HG03159 (cell line): Measurements from ENCODE around the gene IFRD2.
A peak's percentile ranks its signal among the peaks of the same experiment; 100 is the strongest.

Source experiments
- ATAC-seq: cut with Tn5 transposase; IDR thresholded peaks from one replicate; pipeline ENCODE4 v1.9.1; 2021; ENCODE audit warnings: mild to moderate bottlenecking, moderate library complexity; ENCODE audit not compliant: unreplicated experiment

IFRD2 gene

DNA sequence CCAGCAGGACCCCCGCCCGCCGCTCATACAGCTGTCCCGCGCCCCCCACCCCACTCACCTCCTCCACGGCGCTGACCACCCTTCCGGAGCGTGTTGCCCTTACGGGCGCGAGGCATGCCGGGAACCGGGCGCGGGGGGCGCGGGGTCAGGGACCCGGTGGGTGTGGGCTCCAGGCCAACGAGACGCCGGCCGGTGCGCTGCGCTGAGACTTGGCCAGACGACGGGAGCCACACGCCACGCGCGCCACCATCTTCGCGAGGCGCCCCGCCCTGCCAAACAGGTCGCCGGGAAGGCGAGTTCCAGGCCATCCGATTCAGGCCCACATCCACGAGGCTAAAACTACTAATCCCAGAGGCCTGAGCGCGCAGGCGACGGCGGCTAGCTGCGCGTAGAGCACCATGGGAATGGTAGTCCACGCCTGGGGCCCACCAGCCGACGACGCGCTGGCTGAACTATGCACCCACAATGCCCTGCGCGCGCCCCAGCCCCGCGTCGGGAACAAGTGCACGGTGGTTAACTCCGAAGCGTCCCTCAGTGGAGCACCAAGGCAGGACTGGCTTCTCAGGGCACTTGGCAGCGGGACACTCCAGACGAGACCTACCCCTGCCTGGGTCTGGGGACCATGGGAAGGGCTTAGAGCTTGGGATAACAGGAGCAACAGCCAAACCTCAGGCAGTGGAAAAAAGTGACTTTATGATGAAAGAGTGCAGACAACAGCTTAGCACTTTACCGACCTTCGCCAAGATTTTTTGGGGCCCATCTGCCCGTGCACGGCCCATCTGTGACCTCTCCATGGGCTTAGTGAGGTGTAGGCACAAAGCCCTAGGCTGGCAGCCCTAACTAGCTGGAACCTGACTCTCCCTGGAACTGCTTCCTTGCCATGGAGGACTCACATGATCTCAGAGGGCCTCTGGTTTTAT, at the start of gene IFRD2:
TSS of gene IFRD2 (minus strand) at position 271 of the 920 bp plus-strand sequence. CDS start at position 116, 155 bp downstream.
- ATAC-seq = peak; percentile 94

- no peak for ATAC-seq
Observed at GRCh38 chr3:50341537-50341936, 49.3 kb upstream of the IFRD2 start.

- ATAC-seq = no peak
Observed at GRCh38 chr3:50340448-50341329, 48.5 kb upstream of the IFRD2 start, which contains the start of gene RASSF1. RASSF1 (minus strand) TSS chr3:50340836; CDS start chr3:50340805, 31 bp downstream.

DNA sequence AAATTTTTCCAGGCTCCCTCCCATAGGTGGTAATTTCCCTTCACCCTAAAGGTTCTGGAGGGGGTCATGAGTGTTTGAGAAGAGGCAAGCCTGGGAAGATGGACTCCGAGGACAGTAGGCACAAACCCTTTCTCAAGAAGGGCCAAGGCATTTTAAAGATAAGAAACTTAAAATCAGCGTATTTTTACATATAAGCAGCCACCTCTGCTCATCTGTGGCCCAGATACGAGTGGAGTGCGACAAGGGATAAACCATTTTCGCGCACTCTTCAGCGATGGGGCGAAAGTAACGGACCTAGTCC, 47.9 kb upstream of the IFRD2 start:
- ATAC-seq = no peak

GRCh38 chr3:50339485-50340146, 47.4 kb upstream of the IFRD2 start:
- ATAC-seq = no peak

DNA sequence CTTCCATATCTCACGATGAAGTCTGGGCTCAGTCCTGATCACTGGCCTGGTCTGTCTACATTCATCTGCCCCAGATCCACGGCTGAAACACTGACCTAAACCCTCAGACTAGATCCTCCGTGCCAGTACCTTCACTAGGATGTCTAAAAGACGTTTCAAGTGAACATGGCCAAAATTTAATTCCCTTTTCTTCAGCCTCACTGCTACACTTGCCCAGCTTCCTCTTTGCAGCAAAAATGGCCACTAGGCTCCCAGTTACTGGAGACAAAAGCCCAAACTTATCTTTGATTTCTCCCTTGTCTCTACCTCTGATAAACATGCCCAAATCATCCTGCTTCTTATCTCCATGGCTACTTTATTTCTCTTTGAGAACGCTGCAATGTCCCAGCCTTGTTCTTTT, 46.7 kb upstream of the IFRD2 start:
- ATAC-seq = no peak

GRCh38 chr3:50337175-50337861, 45.1 kb upstream of the IFRD2 start:
- peak; percentile 77 for ATAC-seq

- peak; percentile 23 for ATAC-seq
Observed at GRCh38 chr3:50336452-50337174, 44.4 kb upstream of the IFRD2 start.

- ATAC-seq = no peak
Observed at GRCh38 chr3:50334339-50335075, 42.3 kb upstream of the IFRD2 start.

DNA sequence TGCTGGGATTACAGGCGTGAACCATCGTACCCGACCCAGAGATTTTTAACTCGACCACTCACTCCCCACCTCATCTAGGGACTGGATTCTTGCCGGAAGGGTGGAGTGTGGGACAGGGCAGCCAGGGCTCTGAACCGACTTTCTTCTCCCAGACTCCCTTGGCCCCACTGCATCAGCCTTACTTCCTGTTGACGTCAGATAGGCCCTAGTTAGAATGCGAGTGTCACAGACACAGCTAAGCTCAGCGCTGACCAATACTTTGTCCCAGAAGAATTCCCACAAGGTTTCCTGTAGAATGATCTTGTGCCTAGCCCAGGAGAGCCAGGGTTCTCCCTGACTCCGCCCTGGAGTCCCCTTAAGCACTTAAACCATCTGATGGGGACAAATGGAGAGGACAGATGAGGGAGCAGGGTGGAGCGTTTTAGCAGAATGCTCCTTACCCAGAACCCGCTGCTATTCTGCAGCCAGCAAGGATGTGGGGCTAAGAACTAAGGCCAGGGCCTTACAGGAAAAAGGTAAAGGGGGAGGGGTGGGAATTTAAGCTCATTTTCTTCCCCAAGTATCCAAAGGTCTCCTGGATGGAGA, 41.6 kb upstream of the IFRD2 start:
- ATAC-seq = no peak

GRCh38 chr3:50331364-50331907, 39.2 kb upstream of the IFRD2 start:
- no peak for ATAC-seq

DNA sequence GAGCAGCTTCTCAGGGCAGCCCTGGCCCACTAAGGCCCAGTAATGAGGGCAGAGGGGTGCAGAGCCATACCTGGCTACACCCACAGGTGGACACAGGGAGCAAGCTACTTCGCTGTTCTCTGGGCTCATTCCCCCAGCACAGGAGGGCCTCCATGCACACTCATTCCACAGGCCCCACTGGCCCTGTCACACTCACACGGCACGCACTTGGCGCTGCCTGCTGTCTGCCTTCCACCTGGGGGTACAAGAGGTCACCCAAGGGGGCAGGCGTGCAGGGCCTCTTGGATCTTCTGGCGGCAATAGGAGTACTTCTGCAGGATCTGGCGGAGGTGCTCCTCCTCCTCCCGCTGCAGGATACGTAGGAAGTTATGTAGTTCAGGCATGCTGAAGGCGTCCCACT, 38.1 kb upstream of the IFRD2 start:
- ATAC-seq = no peak

DNA sequence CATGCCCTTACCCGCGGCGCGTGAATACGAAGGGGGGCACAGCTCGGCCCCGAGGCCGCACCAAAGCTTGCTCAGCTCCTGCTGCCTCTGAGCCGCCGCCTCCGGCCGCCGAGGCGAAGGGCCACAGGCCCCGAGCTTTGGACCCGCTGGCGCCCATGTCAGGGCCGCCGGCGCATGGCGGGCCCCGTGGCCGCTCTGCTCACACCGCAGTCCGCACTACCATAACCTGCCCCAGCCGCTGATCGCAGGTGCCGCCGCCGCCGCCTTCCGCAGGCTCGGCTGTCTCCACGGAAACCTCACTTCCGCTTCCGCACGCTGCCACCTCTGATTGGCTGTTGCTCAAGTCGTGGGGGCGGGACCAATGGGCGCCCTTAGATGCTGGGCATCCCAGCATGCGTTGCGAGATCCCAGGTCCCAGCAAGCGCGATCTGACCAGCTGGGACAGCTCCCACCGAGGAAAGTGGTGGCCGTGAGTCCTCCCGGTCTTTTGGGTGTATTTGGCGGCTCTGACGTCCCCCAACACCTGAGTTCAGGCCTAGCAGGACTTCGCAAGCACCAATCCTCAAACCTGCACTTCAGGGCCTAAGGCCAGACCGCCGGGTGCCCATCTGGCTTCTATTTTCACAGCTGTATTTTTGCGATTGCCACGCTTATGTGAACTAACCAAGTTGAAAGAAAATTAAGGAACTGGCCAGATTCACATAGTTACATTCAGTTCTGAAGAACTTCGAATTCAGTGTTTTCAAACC, 35.9 kb upstream of the IFRD2 start, which contains the start of gene TUSC2:
TSS of gene TUSC2 (minus strand) at position 281 of the 749 bp plus-strand sequence. CDS start at position 157, 124 bp downstream.
- ATAC-seq = peak; percentile 77

- no peak for ATAC-seq
Observed at GRCh38 chr3:50327129-50327528, 34.9 kb upstream of the IFRD2 start.

DNA sequence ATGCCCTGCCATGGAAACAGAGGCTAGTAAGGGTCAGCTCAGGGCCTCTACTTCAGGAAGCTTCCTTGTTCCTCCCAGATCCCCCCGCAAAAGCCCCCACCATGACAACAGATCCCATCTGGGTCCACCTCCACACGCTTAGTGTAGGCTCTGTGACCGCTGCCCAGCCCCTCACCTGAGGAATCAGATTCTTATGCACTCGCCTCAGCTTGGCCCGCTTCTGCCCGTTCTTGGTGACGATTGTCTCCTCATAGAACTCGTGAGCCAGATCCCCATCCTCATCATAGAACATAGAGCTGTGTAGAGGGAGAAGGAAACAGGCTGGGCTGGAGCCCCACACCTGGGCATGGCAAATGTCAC, 33.9 kb upstream of the IFRD2 start:
- no peak for ATAC-seq

GRCh38 chr3:50325497-50326181, 33.4 kb upstream of the IFRD2 start:
- no peak for ATAC-seq

- ATAC-seq = no peak
Observed at GRCh38 chr3:50325113-50325480, 32.9 kb upstream of the IFRD2 start.
